PC-9 (cell line): ENCODE results near the gene TTC28. TPM values are rescaled to one million over a fixed set of nuclear protein-coding genes. Genes with fewer than 3 reads are reported as not detected.

Experiments used
- BruUV-seq: library from RNA; stranded (reverse); fragments of 400-500 nt; replicated peaks from 2 replicates; lab custom pipeline; 2021; lab: Mats Ljungman, UMichigan
- CTCF ChIA-PET: fragments of 300-600 bp; sonication (Branson Sonifier 250); formaldehyde crosslinking; loops from one replicate; lab custom pipeline; 2022; ENCODE audit warnings: antibody characterized with exemption; lab: Charles Lee
- POLR2A ChIA-PET: fragments of 300-600 bp; sonication (Branson Sonifier 250); formaldehyde crosslinking; loops from one replicate; lab custom pipeline; 2022; ENCODE audit warnings: antibody characterized with exemption; ENCODE audit not compliant: unreplicated experiment; lab: Charles Lee
- DNase-seq, 2 experiments: peaks; one replicate each; pipeline versions ENCODE4 v3.0.0 to v3.0.0-alpha.2; 2015 to 2022; ENCODE audit warnings: mixed read lengths in 1 of 2
- H2AFZ ChIP-seq: fragments of 200-600 bp; sonication (generic); 2 replicates; pipeline ENCODE4 v1.8.1; 2017; ENCODE audit warnings: antibody characterized with exemption
- H3F3A ChIP-seq: fragments of 200-600 bp; sonication (generic); 2 replicates; pipeline ENCODE4 v1.8.1; 2017; ENCODE audit warnings: antibody characterized with exemption, mild to moderate bottlenecking, low read depth; ENCODE audit not compliant: insufficient read depth
- H3K27ac ChIP-seq: fragments of 200-600 bp; sonication (generic); 2 replicates; pipeline ENCODE4 v1.6.1; 2016; ENCODE audit warnings: mixed run types
- H3K27me3 ChIP-seq: fragments of 200-600 bp; sonication (generic); 2 replicates; pipeline ENCODE4 v1.6.1; 2016; ENCODE audit warnings: low read depth, mixed run types; ENCODE audit not compliant: insufficient read depth
- H3K36me3 ChIP-seq: fragments of 200-600 bp; sonication (generic); 2 replicates; pipeline ENCODE4 v1.6.1; 2016; ENCODE audit warnings: low read depth, mixed run types
- H3K4me1 ChIP-seq: fragments of 200-600 bp; sonication (generic); replicated peaks from 2 replicates; pipeline ENCODE4 v1.6.1; 2016; ENCODE audit warnings: mixed run types; ENCODE audit not compliant: insufficient read depth
- H3K4me2 ChIP-seq: fragments of 200-600 bp; sonication (generic); 2 replicates; pipeline ENCODE4 v1.6.1; 2017; ENCODE audit warnings: mixed run types
- H3K4me3 ChIP-seq: fragments of 200-600 bp; sonication (generic); 2 replicates; pipeline ENCODE4 v1.6.1; 2016; ENCODE audit warnings: mixed run types
- H3K79me2 ChIP-seq: fragments of 200-600 bp; sonication (generic); 2 replicates; pipeline ENCODE4 v1.6.1; 2017; ENCODE audit warnings: low read depth, mixed run types
- H3K9me2 ChIP-seq: fragments of 200-600 bp; sonication (generic); 2 replicates; pipeline ENCODE4 v1.8.1; 2017; ENCODE audit warnings: mild to moderate bottlenecking; ENCODE audit not compliant: insufficient read depth
- H3K9me3 ChIP-seq: fragments of 200-600 bp; sonication (generic); 2 replicates; pipeline ENCODE4 v1.8.1; 2016; ENCODE audit warnings: low read depth; ENCODE audit not compliant: insufficient read depth
- H4K20me1 ChIP-seq: fragments of 200-600 bp; sonication (generic); 2 replicates; pipeline ENCODE4 v1.8.1; 2017; ENCODE audit not compliant: insufficient read depth
- EZH2 ChIP-seq: fragments of 200-600 bp; sonication (generic); IDR thresholded peaks from 2 replicates; pipeline ENCODE4 v1.8.0; 2017; ENCODE audit warnings: antibody characterized with exemption, low read depth
- intact Hi-C: fragments of 100-400 bp; cut with micrococcal nuclease; formaldehyde crosslinking; loops from one replicate; pipeline ENCODE4 v1.10.0; 2022; ENCODE audit not compliant: unreplicated experiment
- total RNA-seq: library from RNA; stranded (reverse); gene quantifications from 2 replicates; pipeline ENCODE4 v1.2.3, GENCODE V29; 2021
- TF ChIP-seq, protein P1 (sequence below): fragments of 200-600 bp; sonication (generic); conservative IDR thresholded peaks from 2 replicates; pipeline ENCODE4 v1.6.1; 2017; ENCODE audit warnings: mixed run types, antibody characterized with exemption, mild to moderate bottlenecking, moderate library complexity

Gene TTC28
- total RNA-seq, 1 experiment from 2014 or later, result 6.7 TPM

DNA sequence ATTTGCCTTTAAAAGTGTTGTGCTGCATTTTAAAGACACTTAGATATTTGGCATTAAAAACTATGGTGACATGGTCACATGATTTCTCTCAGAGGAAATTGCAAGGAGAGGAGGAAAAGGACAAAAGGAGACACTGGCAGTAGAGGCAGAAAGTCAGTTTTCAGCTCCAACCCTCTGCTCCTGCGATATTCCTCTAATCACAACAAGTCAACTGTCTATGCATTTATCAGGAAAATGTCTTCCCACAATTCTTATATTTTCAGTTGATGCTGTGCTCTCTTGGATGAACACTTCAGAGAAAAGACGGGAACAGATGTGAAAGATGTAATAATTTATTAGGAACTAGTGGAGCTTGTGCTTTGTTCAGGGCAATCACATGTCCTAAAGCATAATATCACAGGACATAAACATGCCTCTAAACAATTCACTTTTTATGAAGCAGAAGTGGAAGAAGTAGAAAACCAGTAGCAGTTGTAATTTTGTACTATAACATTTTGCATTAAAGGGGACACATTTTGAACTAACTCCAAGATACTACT is 419.8 kb downstream of the TTC28 start:
- intact Hi-C loops, result no loop called here
- H3K4me2 ChIP-seq, result no peak overlapping the region
- no peaks in the 10 kb centered on the region for H3K4me1 ChIP-seq
- H3K4me3 ChIP-seq, result no peak overlapping the region
- no peak overlapping the region for H3K27ac ChIP-seq
- ChIA-PET CTCF (no interaction called here), POLR2A (no interaction called here)
- no peaks in the 10 kb centered on the region for H3K79me2 ChIP-seq
- H3K9me2 ChIP-seq, result no peaks in the 10 kb centered on the region
- TF ChIP-seq, protein P1, sequence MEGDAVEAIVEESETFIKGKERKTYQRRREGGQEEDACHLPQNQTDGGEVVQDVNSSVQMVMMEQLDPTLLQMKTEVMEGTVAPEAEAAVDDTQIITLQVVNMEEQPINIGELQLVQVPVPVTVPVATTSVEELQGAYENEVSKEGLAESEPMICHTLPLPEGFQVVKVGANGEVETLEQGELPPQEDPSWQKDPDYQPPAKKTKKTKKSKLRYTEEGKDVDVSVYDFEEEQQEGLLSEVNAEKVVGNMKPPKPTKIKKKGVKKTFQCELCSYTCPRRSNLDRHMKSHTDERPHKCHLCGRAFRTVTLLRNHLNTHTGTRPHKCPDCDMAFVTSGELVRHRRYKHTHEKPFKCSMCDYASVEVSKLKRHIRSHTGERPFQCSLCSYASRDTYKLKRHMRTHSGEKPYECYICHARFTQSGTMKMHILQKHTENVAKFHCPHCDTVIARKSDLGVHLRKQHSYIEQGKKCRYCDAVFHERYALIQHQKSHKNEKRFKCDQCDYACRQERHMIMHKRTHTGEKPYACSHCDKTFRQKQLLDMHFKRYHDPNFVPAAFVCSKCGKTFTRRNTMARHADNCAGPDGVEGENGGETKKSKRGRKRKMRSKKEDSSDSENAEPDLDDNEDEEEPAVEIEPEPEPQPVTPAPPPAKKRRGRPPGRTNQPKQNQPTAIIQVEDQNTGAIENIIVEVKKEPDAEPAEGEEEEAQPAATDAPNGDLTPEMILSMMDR, result no peak
- TF ChIP-seq EZH2, result no peak
- no peaks in the 10 kb centered on the region for H3K36me3 ChIP-seq
- H3K9me3 ChIP-seq, result no peaks in the 10 kb centered on the region
- no peak for DNase-seq
- H3K27me3 ChIP-seq, result no peaks in the 10 kb centered on the region
- no peak overlapping the region for H2AFZ ChIP-seq
- no peaks in the 10 kb centered on the region for H4K20me1 ChIP-seq
- no TSS peak for BruUV-seq
- H3F3A ChIP-seq, result no peaks in the 10 kb centered on the region

DNA sequence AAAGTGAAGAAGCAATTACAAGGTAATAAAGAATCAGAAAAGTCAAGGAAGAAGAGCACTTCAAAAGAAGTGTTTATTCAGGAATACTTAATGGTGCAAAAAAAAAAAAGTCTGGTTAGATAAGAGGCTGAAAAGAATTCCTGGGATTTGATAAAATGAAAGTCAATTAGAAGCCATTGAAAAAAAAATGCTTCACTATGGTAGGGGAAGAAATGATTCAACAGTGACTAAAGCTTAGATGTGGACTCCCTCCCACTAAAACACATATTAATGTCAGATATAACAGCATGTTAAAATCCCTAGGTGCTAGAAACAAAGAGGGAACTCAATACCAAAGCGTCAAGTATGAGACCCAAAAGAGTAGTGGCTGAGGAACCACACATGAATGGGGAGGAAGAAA is 425.2 kb downstream of the TTC28 start:
- no peaks in the 10 kb centered on the region for H3F3A ChIP-seq
- no peaks in the 10 kb centered on the region for H3K79me2 ChIP-seq
- H3K9me2 ChIP-seq, result no peaks in the 10 kb centered on the region
- POLR2A ChIA-PET, result no interaction called here
- H3K4me2 ChIP-seq, result no peak overlapping the region
- no peaks in the 10 kb centered on the region for H3K9me3 ChIP-seq
- no peaks in the 10 kb centered on the region for H3K36me3 ChIP-seq
- TF ChIP-seq, protein P1, result no peak
- no peak for TF ChIP-seq EZH2
- H3K4me1 ChIP-seq, result no peaks in the 10 kb centered on the region
- CTCF ChIA-PET, result no interaction called here
- no peaks in the 10 kb centered on the region for H4K20me1 ChIP-seq
- no peak overlapping the region for H2AFZ ChIP-seq
- no peak overlapping the region for H3K4me3 ChIP-seq
- intact Hi-C loops, result no loop called here
- H3K27ac ChIP-seq, result no peak overlapping the region
- BruUV-seq, result no TSS peak
- no peaks in the 10 kb centered on the region for H3K27me3 ChIP-seq
- DNase-seq, result no peak

- no peaks in the 10 kb centered on the region for H4K20me1 ChIP-seq
- TF ChIP-seq, protein P1, result no peak
- no peak for TF ChIP-seq EZH2
- no TSS peak for BruUV-seq
- H3K27me3 ChIP-seq, result no peaks in the 10 kb centered on the region
- no peaks in the 10 kb centered on the region for H3K36me3 ChIP-seq
- H3F3A ChIP-seq, result no peaks in the 10 kb centered on the region
- DNase-seq, result no peak
- no peaks in the 10 kb centered on the region for H3K9me2 ChIP-seq
- H2AFZ ChIP-seq, result no peak overlapping the region
- no peak overlapping the region for H3K4me2 ChIP-seq
- no peaks in the 10 kb centered on the region for H3K4me1 ChIP-seq
- no peak overlapping the region for H3K4me3 ChIP-seq
- H3K9me3 ChIP-seq, result no peaks in the 10 kb centered on the region
- intact Hi-C loops, result no loop called here
- CTCF ChIA-PET, result no interaction called here
- H3K27ac ChIP-seq, result no peak overlapping the region
- H3K79me2 ChIP-seq, result no peaks in the 10 kb centered on the region
- POLR2A ChIA-PET, result no interaction called here
Measured at GRCh38 chr22:28252539-28252938, 427.1 kb downstream of the TTC28 start.
